Measurements from ENCODE around the gene MFF. TPM values are rescaled to one million over a fixed set of nuclear protein-coding genes. Genes with fewer than 3 reads are reported as not detected.
A peak's percentile ranks its signal among the peaks of the same experiment; 100 is the strongest.

The MFF gene
- total RNA-seq, 1 donor from 2014 or later = 74.9 TPM

DNA sequence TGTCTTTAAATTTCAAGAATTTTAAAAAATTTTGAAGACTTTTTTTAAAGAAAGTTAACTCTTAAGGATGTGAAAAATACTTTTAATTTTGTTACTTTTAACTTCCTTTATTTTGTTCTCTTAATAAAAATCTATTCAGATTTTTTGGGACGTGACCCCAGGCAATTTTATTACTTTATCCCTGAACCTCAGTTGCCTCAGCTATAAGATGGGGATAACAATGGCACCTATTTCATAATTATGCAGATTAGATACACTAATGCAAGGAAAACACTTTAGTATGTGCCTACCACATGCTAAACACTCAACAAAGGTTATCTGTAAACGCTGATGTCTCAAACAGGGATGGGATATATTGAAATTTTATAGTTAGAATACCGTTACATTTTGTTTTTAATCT lies 64.2 kb downstream of the MFF start:
- intact Hi-C loops (cut with micrococcal nuclease) = no loop called here
- no peak overlapping the region for H3K27ac Mint-ChIP-seq
- H3K4me1 Mint-ChIP-seq (ENCODE audit: low read depth) = no peaks in the 10 kb centered on the region
- H3K4me3 Mint-ChIP-seq = no peak overlapping the region
- H3K27me3 Mint-ChIP-seq (ENCODE audit: insufficient read depth) = no peaks in the 10 kb centered on the region
- no peak for DNase-seq (ENCODE audit: low spot score)
- H3K36me3 Mint-ChIP-seq (ENCODE audit: low read depth) = no peaks in the 10 kb centered on the region
- H3K9me3 Mint-ChIP-seq = no peaks in the 10 kb centered on the region

DNA sequence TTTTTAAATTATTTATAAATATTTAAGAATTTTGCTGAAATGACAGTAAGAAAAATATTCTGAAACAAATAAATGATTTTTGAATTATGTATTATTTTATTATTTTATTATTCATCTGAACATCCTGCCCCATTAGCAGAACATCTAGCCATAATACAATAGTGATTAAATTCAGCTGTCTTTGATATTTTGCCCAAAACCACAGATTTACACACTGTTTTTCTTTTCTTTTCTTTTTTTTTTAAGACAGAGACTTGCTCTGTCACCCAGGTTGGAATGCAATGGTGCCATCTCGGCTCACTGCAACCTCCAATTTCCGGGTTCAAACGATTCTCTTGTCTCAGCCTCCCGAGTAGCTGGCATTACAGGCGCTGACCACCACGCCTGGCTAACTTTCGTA lies 64.6 kb downstream of the MFF start:
- no peaks in the 10 kb centered on the region for H3K27me3 Mint-ChIP-seq (ENCODE audit: insufficient read depth)

DNA sequence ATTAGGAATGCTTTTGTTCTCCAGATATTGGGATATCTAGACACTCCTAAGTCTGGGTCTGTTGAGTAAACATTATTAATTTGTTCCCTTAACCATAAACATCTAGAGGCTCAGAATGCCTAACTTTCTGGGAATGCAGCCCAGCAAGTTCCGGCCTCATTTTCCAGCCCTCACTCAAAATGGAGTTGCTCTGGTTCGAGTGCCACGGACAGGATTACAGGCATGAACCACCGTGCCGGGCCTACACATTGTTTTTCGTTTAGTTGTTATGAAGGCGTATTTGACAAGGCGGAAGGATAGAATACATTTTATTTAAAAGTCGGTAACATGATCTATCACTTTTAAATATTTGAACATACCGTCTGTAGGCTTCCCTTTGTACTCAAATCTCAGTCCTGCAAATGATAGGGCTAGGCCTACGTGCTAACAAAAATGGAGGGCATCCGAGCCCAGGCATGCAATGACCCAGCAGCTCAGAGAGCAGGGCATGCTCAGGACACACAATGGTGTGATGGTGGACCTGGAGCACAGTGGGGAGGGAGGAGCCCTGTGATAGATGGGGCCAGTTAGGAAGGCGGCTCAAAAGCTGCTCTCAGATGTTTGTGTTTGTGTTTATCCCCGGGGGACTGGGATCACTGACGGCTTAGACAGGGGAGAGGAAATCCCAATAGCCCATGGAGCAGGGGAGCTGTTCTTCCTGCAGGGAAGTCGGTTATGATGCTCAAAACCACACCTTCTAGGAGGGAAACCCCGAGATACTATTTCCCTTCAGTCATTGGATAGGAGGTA lies 65.6 kb downstream of the MFF start:
- H3K4me3 Mint-ChIP-seq = no peak overlapping the region
- H3K36me3 Mint-ChIP-seq (ENCODE audit: low read depth) = no peaks in the 10 kb centered on the region
- H3K27me3 Mint-ChIP-seq (ENCODE audit: insufficient read depth) = no peaks in the 10 kb centered on the region
- DNase-seq (ENCODE audit: low spot score) = no peak
- H3K9me3 Mint-ChIP-seq = no peaks in the 10 kb centered on the region
- intact Hi-C loops (cut with micrococcal nuclease) = no loop called here
- H3K27ac Mint-ChIP-seq = no peak overlapping the region
- H3K4me1 Mint-ChIP-seq (ENCODE audit: low read depth) = no peaks in the 10 kb centered on the region

More for the DNA sequence above, 64.6 kb downstream of the MFF start:
- H3K27ac Mint-ChIP-seq = no peak overlapping the region
- H3K4me3 Mint-ChIP-seq = no peak overlapping the region
- intact Hi-C loops (cut with micrococcal nuclease) = no loop called here
- H3K4me1 Mint-ChIP-seq (ENCODE audit: low read depth) = no peaks in the 10 kb centered on the region
- H3K36me3 Mint-ChIP-seq (ENCODE audit: low read depth) = no peaks in the 10 kb centered on the region
- H3K9me3 Mint-ChIP-seq = no peaks in the 10 kb centered on the region
- DNase-seq (ENCODE audit: low spot score) = no peak

DNA sequence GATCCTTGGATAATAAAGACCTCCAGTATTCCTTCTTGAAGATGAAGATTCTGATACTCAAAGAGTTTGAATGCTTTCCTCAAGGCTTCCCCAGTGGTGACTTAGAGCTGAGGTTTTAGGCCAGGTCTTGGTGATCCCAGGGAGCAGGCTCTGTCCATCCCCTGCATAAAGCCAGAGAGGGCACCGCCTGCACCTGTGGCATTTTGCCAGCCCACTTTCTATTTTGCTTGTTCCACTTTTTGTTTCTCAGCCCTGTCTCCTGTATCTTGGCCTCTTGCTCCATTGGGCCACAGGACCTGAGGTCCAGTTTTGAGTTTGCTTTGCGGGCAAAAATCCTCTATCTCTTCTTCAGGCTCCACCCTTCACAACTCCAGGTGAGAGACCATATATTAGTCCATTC lies 69.3 kb downstream of the MFF start:
- Mint-ChIP-seq H3K27ac (no peak overlapping the region), H3K27me3 (ENCODE audit: insufficient read depth) (no peaks in the 10 kb centered on the region), H3K36me3 (ENCODE audit: low read depth) (no peaks in the 10 kb centered on the region), H3K4me1 (ENCODE audit: low read depth) (peaks cover 9% of the 10 kb centered on the region), H3K9me3 (no peaks in the 10 kb centered on the region), H3K4me3 (no peak overlapping the region)
- no peak for DNase-seq (ENCODE audit: low spot score)
- intact Hi-C loops (cut with micrococcal nuclease) = no loop called here

DNA sequence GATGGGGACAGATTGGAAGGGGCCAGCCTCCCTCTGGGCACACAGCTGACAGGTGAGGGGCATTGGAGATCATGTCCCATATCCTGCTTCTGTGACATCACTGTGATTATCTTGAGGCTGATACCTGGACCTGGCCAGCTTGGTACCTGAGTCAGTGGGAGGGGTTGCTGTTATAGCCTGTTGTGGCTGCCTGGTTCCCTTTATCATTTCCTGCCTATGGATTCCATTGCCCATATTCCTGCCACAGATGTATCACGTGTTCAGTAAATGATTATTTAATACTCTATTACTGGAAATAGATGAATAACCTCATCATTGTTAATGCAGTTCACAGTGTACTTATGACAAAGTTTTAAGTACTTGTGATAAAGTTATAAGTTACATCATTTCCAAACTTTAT lies 70.5 kb downstream of the MFF start:
- Mint-ChIP-seq H3K9me3 (no peaks in the 10 kb centered on the region), H3K27me3 (ENCODE audit: insufficient read depth) (no peaks in the 10 kb centered on the region), H3K4me3 (no peak overlapping the region), H3K36me3 (ENCODE audit: low read depth) (no peaks in the 10 kb centered on the region), H3K27ac (no peak overlapping the region), H3K4me1 (ENCODE audit: low read depth) (peaks cover 9% of the 10 kb centered on the region)
- intact Hi-C loops (cut with micrococcal nuclease) = no loop called here
- DNase-seq (ENCODE audit: low spot score) = no peak

DNA sequence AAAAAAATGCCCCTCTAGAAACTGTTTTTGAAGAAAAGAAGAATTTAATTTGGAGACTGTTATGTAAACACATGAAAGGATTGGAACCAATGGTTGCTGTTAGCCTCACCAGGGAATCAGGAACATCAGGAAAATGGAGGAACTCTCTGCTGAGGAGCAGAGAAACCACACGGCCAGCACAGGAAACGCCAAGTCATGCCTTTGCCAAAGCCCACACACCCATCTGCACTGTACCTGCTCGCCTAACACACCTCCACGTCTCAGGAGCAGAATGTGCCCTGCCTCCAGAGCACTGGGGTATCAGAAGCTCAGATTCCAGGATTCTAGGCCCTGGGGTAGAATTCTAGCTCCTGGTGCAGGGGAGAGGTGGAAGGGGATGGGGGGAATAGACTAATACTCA lies 72.5 kb downstream of the MFF start:
- peaks cover 9% of the 10 kb centered on the region for H3K4me1 Mint-ChIP-seq (ENCODE audit: low read depth)
- no peaks in the 10 kb centered on the region for H3K9me3 Mint-ChIP-seq
- no peak for DNase-seq (ENCODE audit: low spot score)
- H3K36me3 Mint-ChIP-seq (ENCODE audit: low read depth) = no peaks in the 10 kb centered on the region
- no peak overlapping the region for H3K27ac Mint-ChIP-seq
- peaks cover 2% of the 10 kb centered on the region for H3K27me3 Mint-ChIP-seq (ENCODE audit: insufficient read depth)
- intact Hi-C loops (cut with micrococcal nuclease) = no loop called here
- no peak overlapping the region for H3K4me3 Mint-ChIP-seq

DNA sequence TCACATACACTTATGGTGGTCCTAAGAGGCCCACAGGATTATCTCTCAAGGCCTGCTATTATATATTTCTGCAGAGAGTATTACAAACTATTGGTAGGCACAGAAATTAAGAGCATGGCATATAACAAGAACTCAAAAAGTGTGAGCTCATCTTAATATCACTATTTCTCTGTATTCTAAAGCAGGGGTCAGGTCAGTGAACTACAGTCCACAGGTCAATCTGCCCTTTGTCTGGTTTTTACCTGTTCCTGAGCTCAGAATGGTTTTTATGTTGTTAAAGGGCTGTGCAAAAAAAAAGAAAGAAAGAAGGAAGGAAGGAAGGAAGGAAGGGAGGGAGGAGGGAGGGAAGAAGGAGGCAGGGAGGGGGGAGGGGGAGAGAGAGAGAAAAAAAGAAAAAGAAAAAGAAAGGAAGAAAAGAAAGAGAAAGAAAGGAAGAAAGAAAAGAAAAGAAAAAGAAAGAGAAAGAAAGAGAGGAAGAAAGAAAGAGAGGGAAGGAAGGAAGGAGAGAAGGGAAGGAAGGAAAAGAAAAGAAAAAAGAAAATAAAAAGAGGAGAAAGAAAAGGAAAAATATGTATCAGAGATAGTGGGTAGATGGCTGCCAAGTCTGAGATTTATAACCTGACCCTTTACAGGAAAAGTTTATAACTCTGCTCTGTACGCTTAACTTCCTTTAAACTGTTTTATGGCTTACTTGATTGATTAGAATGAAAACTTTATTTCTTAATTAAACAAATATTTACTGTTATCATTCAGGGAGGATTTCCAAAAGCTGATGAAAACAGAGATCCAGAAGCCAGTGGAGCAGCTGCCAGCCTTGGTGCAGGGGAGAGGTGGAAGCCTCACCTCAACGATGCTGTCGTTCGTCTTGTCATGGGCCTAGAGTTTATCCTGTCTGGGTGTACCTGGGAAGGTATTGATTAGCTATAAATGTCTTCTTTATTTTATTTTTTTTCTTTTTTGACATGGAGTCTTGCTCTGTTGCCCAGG lies 73.9 kb downstream of the MFF start:
- Mint-ChIP-seq H3K27ac (no peak overlapping the region), H3K9me3 (no peaks in the 10 kb centered on the region), H3K4me1 (ENCODE audit: low read depth) (peaks cover 13% of the 10 kb centered on the region), H3K36me3 (ENCODE audit: low read depth) (no peaks in the 10 kb centered on the region), H3K27me3 (ENCODE audit: insufficient read depth) (peaks cover 2% of the 10 kb centered on the region), H3K4me3 (no peak overlapping the region)
- DNase-seq (ENCODE audit: low spot score) = no peak
- intact Hi-C loops (cut with micrococcal nuclease) = no loop called here

DNA sequence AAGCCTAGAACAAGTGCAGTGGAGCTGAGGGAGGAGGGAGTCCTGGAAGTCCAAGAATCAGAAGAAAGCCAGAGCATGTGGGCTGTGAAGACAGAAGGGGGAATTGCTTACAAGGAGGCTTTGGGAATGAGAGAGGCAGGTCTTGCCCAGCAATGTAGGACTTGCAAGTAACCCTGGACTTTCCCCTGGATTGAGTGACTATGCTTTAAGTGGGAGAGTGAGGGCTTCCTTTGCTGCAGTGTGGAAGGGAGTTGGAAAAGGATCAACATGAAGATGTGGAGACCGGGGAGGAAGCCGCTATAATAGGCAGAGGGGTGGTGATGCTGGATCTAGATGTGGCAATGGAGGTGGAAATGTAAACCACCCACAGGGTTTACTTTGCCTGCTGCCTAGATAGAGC lies 76.5 kb downstream of the MFF start:
- no peak for DNase-seq (ENCODE audit: low spot score)
- peaks cover 25% of the 10 kb centered on the region for H3K4me1 Mint-ChIP-seq (ENCODE audit: low read depth)
- H3K9me3 Mint-ChIP-seq = no peaks in the 10 kb centered on the region
- H3K27ac Mint-ChIP-seq = peak overlapping the region; percentile 46
- H3K4me3 Mint-ChIP-seq = no peak overlapping the region
- H3K36me3 Mint-ChIP-seq (ENCODE audit: low read depth) = no peaks in the 10 kb centered on the region
- intact Hi-C loops (cut with micrococcal nuclease) = no loop called here
- peaks cover 2% of the 10 kb centered on the region for H3K27me3 Mint-ChIP-seq (ENCODE audit: insufficient read depth)

DNA sequence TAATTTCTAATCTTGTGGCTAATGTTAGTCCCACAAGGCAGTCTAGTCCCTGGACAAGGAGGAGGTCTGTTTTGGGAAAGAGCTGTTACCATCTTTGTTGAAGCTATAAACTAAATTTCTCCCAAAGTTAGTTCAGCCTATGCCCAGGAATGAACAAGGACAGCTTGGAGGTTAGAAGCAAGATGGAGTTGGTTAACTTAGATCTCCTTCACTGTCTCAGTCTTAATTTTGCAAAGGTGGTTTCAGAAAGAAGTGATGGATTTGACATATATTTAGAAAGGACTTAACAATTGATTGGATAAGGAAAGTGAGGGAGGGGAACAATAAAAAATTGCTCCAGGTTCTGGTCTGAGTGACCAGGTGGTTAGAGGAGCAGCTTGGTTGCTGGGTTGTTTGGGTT lies 77.3 kb downstream of the MFF start:
- Mint-ChIP-seq H3K36me3 (ENCODE audit: low read depth) (no peaks in the 10 kb centered on the region), H3K9me3 (no peaks in the 10 kb centered on the region), H3K27me3 (ENCODE audit: insufficient read depth) (peaks cover 2% of the 10 kb centered on the region), H3K4me3 (no peak overlapping the region), H3K27ac (no peak overlapping the region), H3K4me1 (ENCODE audit: low read depth) (peaks cover 32% of the 10 kb centered on the region)
- DNase-seq (ENCODE audit: low spot score) = no peak
- intact Hi-C loops (cut with micrococcal nuclease) = no loop called here

DNA sequence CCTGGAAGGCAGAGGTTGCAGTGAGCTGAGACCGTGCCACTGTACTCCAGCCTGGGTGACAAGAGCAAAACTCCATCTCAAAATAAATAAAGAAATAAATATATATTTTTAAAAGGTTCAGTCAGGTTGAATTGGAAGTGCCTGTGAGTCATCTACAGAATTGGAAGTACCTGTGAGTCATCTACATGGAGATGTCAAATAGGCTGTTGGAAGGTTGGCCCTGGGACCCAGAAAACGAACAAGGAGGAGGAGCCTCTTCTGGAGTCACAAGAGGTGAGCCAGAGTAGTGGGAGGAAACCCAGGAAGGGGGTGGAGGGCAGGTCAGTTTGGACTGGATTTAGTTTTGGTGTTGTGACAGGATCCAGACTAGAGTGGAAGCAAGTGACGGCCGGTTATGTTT lies 77.9 kb downstream of the MFF start:
- DNase-seq (ENCODE audit: low spot score) = no peak
- intact Hi-C loops (cut with micrococcal nuclease) = no loop called here
- Mint-ChIP-seq H3K36me3 (ENCODE audit: low read depth) (no peaks in the 10 kb centered on the region), H3K4me1 (ENCODE audit: low read depth) (peaks cover 32% of the 10 kb centered on the region), H3K27me3 (ENCODE audit: insufficient read depth) (peaks cover 2% of the 10 kb centered on the region), H3K4me3 (no peak overlapping the region), H3K9me3 (no peaks in the 10 kb centered on the region), H3K27ac (no peak overlapping the region)

DNA sequence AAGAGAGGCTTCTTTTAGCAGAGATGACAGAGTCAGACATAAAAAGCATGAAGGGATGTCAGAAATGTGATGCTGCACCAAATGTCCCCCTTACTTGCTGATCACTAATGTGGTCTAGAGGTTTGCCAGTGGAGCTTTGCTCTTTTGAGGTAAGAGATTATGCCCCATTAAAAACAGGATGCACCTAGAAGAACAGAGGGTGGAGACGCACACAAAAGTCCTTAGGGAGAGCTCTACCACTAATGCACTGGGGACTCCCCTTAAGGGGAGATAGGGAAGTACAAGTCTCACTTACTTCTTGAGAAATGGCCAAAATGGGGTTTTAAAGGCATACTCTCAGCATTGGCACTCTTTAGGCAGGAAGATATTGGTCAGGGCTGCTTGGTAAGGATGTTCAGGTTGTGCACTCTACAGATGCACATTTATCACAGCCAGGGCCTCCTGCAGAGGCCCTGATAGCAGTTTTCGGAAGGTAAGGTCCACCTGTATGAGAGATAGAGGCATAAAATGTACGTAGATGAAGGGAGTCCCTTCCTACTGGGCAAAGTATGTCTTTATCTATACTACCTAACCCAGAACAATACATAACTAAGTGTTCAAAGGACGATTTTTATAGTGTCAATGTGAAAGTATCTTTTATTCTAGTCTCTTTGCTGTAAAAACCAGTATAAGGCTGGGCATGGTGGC lies 79.7 kb downstream of the MFF start:
- Mint-ChIP-seq H3K27ac (no peak overlapping the region), H3K4me1 (ENCODE audit: low read depth) (peaks cover 32% of the 10 kb centered on the region), H3K27me3 (ENCODE audit: insufficient read depth) (peaks cover 2% of the 10 kb centered on the region), H3K4me3 (no peak overlapping the region), H3K9me3 (no peaks in the 10 kb centered on the region), H3K36me3 (ENCODE audit: low read depth) (no peaks in the 10 kb centered on the region)
- DNase-seq (ENCODE audit: low spot score) = no peak
- intact Hi-C loops (cut with micrococcal nuclease) = loop anchor here (5.0 kb wide), 1 partner anchor 128 kb away; no protein-coding TSS in a partner anchor

DNA sequence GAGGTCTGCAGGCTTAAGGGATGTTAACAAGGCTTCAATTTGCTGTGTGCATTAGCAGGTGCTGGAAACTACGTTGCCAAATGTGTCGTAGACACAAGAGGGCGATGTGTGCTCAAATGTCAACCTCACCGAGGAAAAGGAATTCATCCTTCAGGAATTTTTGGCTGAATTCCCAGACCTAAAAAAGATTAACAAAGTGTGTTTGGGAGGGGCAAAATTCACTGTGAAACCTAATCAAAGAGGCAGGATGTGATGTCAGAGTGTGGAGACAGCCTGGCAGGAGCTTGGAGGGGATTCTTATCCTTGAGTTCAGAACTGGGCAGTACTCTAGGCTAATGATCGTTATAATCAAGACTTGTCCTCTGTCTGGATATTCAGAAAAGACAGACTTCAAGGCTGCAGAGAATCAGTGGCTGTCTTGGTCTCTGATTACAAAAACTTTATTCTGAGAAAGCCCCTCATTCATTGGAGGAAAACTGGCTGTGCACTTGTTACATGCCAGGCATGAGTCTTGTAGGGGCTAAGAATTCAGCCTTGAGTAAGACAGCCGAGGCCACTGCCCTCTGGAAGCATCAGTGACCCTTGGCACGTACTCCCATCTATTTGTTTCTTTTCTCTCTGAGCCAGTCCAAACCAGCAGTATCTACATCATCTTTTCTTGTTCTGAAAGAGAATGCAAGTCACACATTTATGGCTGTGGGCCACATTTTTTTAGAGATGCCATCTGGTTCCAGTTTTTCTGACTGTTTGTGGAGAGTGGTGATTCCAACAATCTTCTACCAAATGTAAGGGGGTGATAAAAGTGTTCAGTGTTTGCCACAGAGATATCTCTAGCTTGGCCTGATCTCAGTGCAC lies 81.4 kb downstream of the MFF start:
- intact Hi-C loops (cut with micrococcal nuclease) = loop anchor here (1.0 to 5.0 kb wide), 4 partner anchors 78 to 360 kb away; no protein-coding TSS in a partner anchor
- H3K27me3 Mint-ChIP-seq (ENCODE audit: insufficient read depth) = peaks cover 2% of the 10 kb centered on the region
- peaks cover 40% of the 10 kb centered on the region for H3K4me1 Mint-ChIP-seq (ENCODE audit: low read depth)
- no peak for DNase-seq (ENCODE audit: low spot score)
- H3K4me3 Mint-ChIP-seq = no peak overlapping the region
- no peaks in the 10 kb centered on the region for H3K9me3 Mint-ChIP-seq
- peak overlapping the region; percentile 1 for H3K27ac Mint-ChIP-seq
- no peaks in the 10 kb centered on the region for H3K36me3 Mint-ChIP-seq (ENCODE audit: low read depth)

Measured in activated T-helper 1 cell treated with anti-CD3 and anti-CD28 coated beads, Interleukin-12 subunit alpha, Interleukin-12 subunit beta, Interleukin-2, Interleukin-4 antibody, amounts not matched to agents 30 ng/mL and 10 ng/mL and 1 ng/mL, durations not matched to agents 14 hours and 24 hours and 36 hours (primary cell).